GM10248 (cell line): ENCODE measurements around the gene ALAS1.
"Not testable (repeated sequence)": the region's sequence is repeated elsewhere in the genome, so short reads cannot be mapped to it uniquely, and the experiment has no call there.

Source experiments
- CTCF ChIA-PET: fragments of 300-600 bp; sonication (Branson Sonifier 250); formaldehyde crosslinking; extraction: SDS; loops from one replicate; lab custom pipeline; 2021; ENCODE audit warnings: antibody characterized with exemption; lab: Yijun Ruan, JAX
- POLR2A ChIA-PET: fragments of 350-650 bp; sonication (Branson Sonifier 250); formaldehyde crosslinking; extraction: SDS; loops from one replicate; lab custom pipeline; 2020; ENCODE audit warnings: antibody characterized with exemption; lab: Yijun Ruan, JAX
- DNase-seq: peaks from one replicate; pipeline ENCODE4 v3.0.0; 2012; ENCODE audit errors: extremely low spot score
- TF ChIP-seq, protein P1 (sequence below): IDR thresholded peaks from 2 replicates; pipeline ENCODE4 v1.5.1; 2012; ENCODE audit warnings: mild to moderate bottlenecking, low read depth; ENCODE audit errors: extremely low read depth, missing control alignments, control extremely low read depth

The ALAS1 gene

DNA sequence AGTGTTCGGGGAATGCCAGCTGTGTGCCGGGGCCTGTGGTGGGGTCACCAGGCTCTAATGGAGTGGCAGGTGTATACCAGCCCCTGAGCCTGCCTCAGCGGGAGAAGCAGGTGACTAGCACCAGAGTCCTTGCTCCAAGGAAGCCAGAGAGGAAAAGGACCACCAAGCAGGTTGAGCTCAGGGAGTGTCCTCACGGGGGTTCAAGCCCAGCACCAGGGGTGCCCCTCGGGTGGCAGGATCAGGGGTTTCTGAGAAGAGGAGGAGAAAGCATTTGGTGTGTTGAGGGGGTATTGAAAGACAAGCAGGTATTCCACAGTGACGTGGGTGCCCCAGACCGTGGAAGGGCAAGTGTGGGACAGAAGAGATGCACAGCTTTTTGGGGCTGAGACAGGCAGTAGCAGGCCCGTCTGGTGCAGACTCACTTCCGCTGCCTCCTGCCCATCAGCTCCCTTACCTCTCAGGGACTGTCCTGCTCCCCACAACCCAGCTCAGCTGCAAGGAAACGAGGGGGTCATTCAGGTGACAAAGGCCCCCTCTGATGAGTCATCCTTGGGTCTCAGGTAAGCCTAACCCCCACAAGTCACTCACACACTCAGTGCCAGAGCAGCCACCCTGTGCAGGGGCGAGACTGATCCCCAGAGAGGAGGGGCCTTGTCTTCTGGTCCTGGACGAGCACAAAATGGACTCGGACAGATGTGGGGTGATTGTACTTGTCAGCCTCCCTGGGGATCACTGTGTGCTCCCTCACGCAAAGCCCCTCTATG, 22.4 kb upstream of the ALAS1 start:
- ChIA-PET POLR2A (no interaction called here), CTCF (interaction anchor here (0.8 to 3.1 kb wide), 4 partner anchors 8 to 84 kb away, joined by 3 to 17 read pairs (median 4); no protein-coding TSS in a partner anchor)
- no peak for DNase-seq
- TF ChIP-seq, protein P1, sequence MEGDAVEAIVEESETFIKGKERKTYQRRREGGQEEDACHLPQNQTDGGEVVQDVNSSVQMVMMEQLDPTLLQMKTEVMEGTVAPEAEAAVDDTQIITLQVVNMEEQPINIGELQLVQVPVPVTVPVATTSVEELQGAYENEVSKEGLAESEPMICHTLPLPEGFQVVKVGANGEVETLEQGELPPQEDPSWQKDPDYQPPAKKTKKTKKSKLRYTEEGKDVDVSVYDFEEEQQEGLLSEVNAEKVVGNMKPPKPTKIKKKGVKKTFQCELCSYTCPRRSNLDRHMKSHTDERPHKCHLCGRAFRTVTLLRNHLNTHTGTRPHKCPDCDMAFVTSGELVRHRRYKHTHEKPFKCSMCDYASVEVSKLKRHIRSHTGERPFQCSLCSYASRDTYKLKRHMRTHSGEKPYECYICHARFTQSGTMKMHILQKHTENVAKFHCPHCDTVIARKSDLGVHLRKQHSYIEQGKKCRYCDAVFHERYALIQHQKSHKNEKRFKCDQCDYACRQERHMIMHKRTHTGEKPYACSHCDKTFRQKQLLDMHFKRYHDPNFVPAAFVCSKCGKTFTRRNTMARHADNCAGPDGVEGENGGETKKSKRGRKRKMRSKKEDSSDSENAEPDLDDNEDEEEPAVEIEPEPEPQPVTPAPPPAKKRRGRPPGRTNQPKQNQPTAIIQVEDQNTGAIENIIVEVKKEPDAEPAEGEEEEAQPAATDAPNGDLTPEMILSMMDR = no peak

DNA sequence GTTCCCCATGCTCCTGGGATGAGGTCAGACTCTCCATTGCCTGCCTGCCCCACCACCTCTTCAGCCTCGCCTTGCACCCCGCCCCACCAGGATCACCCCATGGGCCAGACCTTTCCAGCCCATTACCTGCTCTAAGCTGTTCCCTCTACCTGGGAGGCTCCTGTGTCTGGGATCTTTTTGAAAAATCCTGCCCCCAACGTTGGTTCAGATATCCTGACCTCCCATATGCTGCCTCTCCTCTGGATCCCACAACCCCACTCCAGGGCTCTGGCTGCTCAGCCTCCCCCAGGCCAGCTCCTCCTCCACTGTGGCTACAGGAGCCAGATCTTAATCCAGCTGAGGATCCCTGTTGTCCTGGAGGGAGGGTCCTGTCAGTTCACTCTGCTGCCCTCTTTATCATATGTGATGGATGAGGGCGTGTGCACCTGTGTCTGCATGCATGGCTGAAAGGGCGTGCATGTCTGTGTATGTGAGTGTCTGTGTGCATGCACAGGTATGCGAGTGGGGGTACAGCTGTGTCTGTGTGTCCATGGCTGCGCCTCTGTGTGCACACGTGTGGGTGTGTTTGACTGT, 21.7 kb upstream of the ALAS1 start:
- TF ChIP-seq, protein P1 = no peak
- CTCF ChIA-PET = interaction anchor here (0.8 to 3.1 kb wide), 3 partner anchors 11 to 83 kb away, joined by 3 to 17 read pairs (median 3); no protein-coding TSS in a partner anchor
- POLR2A ChIA-PET = no interaction called here
- DNase-seq = no peak

DNA sequence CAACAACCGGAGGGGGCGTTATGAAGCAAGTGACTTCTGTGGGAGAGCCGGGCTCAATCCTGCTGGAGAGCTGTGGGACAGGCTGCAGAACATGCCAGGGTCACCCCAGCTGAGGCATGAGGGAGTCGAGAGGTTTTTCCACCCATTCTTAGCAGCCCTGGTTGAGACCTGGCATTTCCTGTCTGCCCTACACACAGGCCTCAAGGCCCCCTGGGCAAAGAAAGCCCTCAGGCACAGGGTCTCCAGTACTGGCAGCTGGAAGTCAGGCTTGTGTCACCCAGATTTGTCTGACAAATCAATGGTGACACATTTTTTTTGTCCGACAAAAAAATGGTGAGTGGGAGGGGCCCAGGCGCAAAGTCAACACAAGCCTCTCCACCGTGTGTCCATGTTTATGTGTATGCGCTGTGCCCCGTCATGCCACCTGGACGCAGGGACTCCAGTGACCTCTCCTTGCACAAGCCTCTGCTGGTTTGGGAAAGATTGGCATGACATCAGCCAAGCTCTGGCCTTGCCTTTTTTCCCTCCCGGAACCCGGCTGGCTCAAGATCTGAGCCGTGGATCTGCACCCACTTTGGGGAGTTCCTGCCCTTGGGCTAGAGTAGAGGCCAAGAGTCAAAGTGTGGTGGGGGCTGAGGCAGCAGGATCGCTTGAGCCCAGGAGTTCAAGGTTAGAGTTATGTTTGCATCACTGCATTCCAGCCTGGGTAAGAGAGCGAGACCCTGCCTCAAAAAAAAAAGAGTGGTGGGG, 20.8 kb upstream of the ALAS1 start:
- ChIA-PET CTCF (interaction anchor here (3.1 kb wide), 1 partner anchor 10 kb away, joined by 17 read pairs; no protein-coding TSS in a partner anchor), POLR2A (no interaction called here)
- DNase-seq = no peak

DNA sequence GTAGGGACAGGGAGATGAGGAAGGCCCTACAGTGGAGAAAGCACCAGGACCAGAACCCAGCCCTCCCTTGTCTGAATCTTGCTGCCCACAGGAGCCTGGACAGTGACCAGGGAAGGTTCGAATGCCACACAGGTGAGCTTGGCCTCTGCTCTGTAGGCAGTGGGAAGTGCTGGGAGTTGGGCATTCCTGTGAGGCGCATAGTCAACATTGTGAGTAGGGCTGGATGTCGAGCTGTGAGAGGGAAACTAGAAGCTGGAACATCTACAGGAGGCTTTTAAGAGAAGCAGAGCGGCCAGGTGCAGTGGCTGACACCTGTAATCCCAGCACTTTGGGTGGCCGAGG, 20.3 kb upstream of the ALAS1 start:
- DNase-seq = no peak
- CTCF ChIA-PET = interaction anchor here (1.0 kb wide), 1 partner anchor 177 kb away, joined by 3 read pairs; no protein-coding TSS in a partner anchor
- POLR2A ChIA-PET = no interaction called here
- TF ChIP-seq, protein P1 = no peak

More for the DNA sequence above, 20.8 kb upstream of the ALAS1 start:
- TF ChIP-seq, protein P1 = no peak

DNA sequence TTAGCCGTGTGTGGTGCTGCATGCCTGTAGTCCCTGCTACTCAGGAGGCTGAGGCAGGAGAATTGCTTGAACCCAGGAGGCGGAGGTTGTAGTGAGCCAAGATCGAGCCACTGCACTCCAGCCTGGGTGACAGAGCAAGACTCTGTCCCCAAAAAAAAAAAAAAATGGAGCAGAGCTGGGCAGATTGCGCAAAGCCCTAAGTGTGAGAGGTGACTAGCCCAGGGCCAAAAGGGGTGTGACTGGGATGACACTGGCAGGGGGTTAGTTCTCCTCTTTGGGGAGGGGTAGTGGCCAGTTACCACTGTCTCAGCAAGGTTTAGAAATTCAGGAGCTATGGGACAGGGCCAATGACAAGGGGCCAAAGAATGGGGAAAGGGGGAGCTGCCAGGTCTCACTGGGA, 19.8 kb upstream of the ALAS1 start:
- DNase-seq, POLR2A ChIA-PET: not testable (repeated sequence)
- CTCF ChIA-PET = interaction anchor here (1.0 kb wide), 2 partner anchors 11 to 177 kb away, joined by 3 to 4 read pairs; no protein-coding TSS in a partner anchor

DNA sequence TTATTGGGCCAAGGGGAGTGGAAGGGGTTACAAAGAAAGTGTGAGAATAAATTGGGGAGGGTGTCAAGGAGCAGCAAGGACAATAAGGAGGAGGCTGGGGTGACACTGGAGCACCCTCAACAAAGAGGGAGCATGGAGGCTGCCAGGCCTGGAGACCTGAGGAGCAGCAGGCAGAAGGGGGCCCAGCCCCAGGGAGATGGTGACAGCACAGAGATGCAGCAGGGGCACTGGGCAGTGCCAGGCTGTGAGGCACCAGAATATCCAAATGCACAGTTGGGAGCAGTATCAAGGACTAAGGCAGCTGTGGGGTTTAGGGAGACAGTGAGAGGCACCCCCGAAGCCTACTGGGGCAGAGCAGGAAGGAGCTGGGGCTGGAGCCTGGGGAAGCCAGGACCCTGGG, 19.4 kb upstream of the ALAS1 start:
- DNase-seq = no peak
- TF ChIP-seq, protein P1 = no peak
- ChIA-PET CTCF (interaction anchor here (1.0 to 1.1 kb wide), 3 partner anchors 11 to 177 kb away, joined by 3 to 4 read pairs (median 3); no protein-coding TSS in a partner anchor), POLR2A (no interaction called here)
